Type B pancreatic cell (in vitro differentiated cells): ENCODE data around the gene NR2C1. TPM values are rescaled to one million over a fixed set of nuclear protein-coding genes. Genes with fewer than 3 reads are reported as not detected.

Experiments
- DNase-seq: peaks from one replicate; pipeline ENCODE4 v3.0.0; 2021; ENCODE audit warnings: mixed read lengths; ENCODE audit not compliant: unreplicated experiment; ENCODE audit errors: extremely low spot score
- H3K27ac Mint-ChIP-seq: 2 replicates; pipeline ENCODE4 v1.8.0; 2021; ENCODE audit warnings: mild to moderate bottlenecking, mixed read lengths
- H3K27me3 Mint-ChIP-seq: 2 replicates; pipeline ENCODE4 v1.8.0; 2021; ENCODE audit warnings: mixed read lengths
- H3K36me3 Mint-ChIP-seq: 2 replicates; pipeline ENCODE4 v1.8.0; 2021; ENCODE audit warnings: mixed read lengths
- H3K4me1 Mint-ChIP-seq: one replicate; pipeline ENCODE4 v1.8.0; 2021; ENCODE audit warnings: mixed read lengths; ENCODE audit not compliant: unreplicated experiment
- H3K4me3 Mint-ChIP-seq: 2 replicates; pipeline ENCODE4 v1.8.0; 2021; ENCODE audit warnings: mild to moderate bottlenecking, mixed read lengths
- H3K9me3 Mint-ChIP-seq: 2 replicates; pipeline ENCODE4 v1.8.0; 2021; ENCODE audit warnings: mixed read lengths
- total RNA-seq: library from RNA; stranded (reverse); gene quantifications from 2 replicates; pipeline ENCODE4 v1.2.1, GENCODE V29; 2021; ENCODE audit warnings: low replicate concordance
- TF ChIP-seq, protein P1 (sequence below): fragments of 200-600 bp; sonication (generic); conservative IDR thresholded peaks from 2 replicates; pipeline ENCODE4 v1.5.0; 2021; ENCODE audit warnings: antibody characterized with exemption, mild to moderate bottlenecking

The NR2C1 gene
- total RNA-seq, 1 donor from 2014 or later, result 51.5 TPM

DNA sequence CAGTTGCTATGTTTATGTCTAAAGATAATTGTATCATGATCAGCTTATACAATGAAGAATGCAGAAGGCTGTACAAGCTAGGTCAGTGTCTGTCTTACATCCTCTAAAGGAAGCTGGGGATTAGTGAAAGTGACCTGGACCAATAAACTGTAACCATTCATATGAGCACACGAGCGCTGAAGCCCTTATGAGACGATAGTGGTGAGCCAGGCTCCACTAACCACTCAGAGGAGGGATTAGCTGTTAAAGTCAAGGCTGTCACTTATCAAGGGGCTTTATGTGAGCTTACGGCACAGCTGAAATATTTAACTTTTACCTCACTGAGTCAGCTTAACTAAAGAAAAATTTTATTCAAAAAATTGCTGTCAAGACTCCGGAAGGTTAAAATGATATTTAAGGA is 100.2 kb downstream of the NR2C1 start:
- no peaks in the 10 kb centered on the region for H3K9me3 Mint-ChIP-seq
- H3K4me1 Mint-ChIP-seq, result peaks cover 3% of the 10 kb centered on the region
- H3K27ac Mint-ChIP-seq, result no peak overlapping the region
- H3K27me3 Mint-ChIP-seq, result no peaks in the 10 kb centered on the region
- H3K4me3 Mint-ChIP-seq, result no peak overlapping the region
- DNase-seq, result no peak
- H3K36me3 Mint-ChIP-seq, result peaks cover 25% of the 10 kb centered on the region
- TF ChIP-seq, protein P1, sequence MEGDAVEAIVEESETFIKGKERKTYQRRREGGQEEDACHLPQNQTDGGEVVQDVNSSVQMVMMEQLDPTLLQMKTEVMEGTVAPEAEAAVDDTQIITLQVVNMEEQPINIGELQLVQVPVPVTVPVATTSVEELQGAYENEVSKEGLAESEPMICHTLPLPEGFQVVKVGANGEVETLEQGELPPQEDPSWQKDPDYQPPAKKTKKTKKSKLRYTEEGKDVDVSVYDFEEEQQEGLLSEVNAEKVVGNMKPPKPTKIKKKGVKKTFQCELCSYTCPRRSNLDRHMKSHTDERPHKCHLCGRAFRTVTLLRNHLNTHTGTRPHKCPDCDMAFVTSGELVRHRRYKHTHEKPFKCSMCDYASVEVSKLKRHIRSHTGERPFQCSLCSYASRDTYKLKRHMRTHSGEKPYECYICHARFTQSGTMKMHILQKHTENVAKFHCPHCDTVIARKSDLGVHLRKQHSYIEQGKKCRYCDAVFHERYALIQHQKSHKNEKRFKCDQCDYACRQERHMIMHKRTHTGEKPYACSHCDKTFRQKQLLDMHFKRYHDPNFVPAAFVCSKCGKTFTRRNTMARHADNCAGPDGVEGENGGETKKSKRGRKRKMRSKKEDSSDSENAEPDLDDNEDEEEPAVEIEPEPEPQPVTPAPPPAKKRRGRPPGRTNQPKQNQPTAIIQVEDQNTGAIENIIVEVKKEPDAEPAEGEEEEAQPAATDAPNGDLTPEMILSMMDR, result no peak

DNA sequence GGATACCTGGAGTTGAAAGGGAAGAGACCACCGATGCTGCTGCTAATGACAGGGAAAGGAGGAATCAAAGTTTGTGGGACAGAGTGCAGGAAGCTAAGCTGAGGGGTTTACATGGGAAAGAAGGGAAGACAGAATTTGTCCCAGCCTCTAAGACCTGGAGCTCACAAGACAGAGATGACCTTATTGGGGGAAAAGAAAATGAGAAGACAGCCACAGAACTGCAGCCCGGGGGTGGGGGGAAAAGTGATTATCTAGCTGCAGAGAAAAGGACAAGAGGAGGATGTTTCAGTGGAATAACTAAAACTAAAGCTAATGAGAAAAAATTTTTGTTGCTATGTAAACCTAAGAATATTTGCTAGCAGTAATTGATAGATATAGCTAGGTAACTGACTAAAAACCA is 100.6 kb downstream of the NR2C1 start:
- no peak overlapping the region for H3K4me3 Mint-ChIP-seq
- H3K36me3 Mint-ChIP-seq, result peaks cover 25% of the 10 kb centered on the region
- no peaks in the 10 kb centered on the region for H3K9me3 Mint-ChIP-seq
- no peaks in the 10 kb centered on the region for H3K27me3 Mint-ChIP-seq
- no peaks in the 10 kb centered on the region for H3K4me1 Mint-ChIP-seq
- TF ChIP-seq, protein P1, result no peak
- no peak overlapping the region for H3K27ac Mint-ChIP-seq
- no peak for DNase-seq

DNA sequence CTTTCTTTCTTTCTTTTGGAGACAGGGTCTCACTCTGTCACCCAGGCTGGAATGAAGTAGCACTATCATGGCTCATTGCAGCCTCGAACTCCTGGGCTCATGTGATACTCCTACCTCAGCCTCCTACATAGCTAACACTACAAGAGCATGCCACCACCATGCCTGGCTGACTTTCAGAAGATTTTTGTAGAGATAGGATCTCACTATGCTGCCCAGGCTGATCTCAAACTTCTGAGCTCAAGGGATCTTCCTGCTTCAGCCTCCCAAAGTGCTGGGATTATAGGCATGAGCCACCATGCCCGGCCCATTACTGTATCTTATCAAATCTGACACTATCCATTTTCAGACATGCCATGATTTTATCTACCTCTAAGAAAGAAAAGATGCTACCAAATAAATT is 101.5 kb downstream of the NR2C1 start:
- no peak overlapping the region for H3K27ac Mint-ChIP-seq
- no peak for DNase-seq
- H3K4me1 Mint-ChIP-seq, result no peaks in the 10 kb centered on the region
- peaks cover 25% of the 10 kb centered on the region for H3K36me3 Mint-ChIP-seq
- no peaks in the 10 kb centered on the region for H3K27me3 Mint-ChIP-seq
- TF ChIP-seq, protein P1, result no peak
- no peak overlapping the region for H3K4me3 Mint-ChIP-seq
- H3K9me3 Mint-ChIP-seq, result no peaks in the 10 kb centered on the region

DNA sequence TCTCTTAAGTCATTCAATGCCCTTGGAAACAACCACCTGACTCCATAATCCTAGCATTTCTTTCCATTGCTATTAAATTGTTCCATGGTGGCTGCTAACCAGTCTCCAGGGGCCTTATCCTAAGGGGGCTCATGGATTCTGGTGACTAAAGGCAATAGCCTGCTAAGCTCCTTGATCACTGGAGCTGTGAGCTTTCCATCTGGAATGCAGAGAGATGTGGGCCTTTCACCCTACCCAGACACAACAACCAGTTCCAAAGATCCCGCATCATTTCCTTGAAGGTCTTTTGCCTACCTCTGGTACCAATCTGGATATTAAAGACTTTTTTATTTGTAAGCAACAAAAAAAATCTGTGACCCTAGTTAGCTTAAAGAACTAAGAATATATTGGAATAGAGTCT is 102.9 kb downstream of the NR2C1 start:
- no peak overlapping the region for H3K27ac Mint-ChIP-seq
- TF ChIP-seq, protein P1, result no peak
- no peaks in the 10 kb centered on the region for H3K9me3 Mint-ChIP-seq
- H3K4me1 Mint-ChIP-seq, result no peaks in the 10 kb centered on the region
- no peak overlapping the region for H3K4me3 Mint-ChIP-seq
- H3K27me3 Mint-ChIP-seq, result no peaks in the 10 kb centered on the region
- peaks cover 25% of the 10 kb centered on the region for H3K36me3 Mint-ChIP-seq
- no peak for DNase-seq

Other genes with a start within 250 kb of the NR2C1 start
- gene NDUFA12, start 69.9 kb downstream of the NR2C1 start, total RNA-seq, result 109 and 114 TPM in 2 replicates
- gene FGD6, start 143.8 kb upstream of the NR2C1 start, total RNA-seq, result 15.8 and 27.5 TPM in 2 replicates
- 58.6 and 69.1 TPM in 2 replicates for gene VEZT, start 144.2 kb upstream of the NR2C1 start, total RNA-seq